Measurements from ENCODE around the gene SPRED1.
A peak's percentile ranks its signal among the peaks of the same experiment; 100 is the strongest.
"Not testable (repeated sequence)": the region's sequence is repeated elsewhere in the genome, so short reads cannot be mapped to it uniquely, and the experiment has no call there.

SPRED1 gene

GRCh38 chr15:38274135-38274534 is 21.5 kb downstream of the SPRED1 start:
- no peak overlapping the region for H3K27ac ChIP-seq

DNA sequence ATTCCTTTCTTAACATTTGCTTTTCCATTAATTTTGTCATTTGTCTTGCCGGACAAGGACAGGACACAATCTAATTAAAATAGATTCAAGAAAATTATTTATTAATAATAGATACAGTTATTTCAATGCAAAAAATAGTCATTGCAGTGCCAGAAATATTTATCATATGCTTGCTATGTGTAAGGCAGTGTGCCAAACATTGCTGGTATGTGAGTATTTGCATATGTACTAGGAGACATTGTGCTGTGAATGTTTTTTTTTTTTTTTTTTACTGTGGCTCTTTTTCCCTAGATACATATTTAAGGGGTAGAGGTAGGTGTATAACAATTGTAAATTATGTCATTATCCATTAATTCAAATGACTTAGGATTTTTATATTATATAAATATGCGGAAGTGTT is 23.3 kb downstream of the SPRED1 start:
- no peak overlapping the region for H3K27ac ChIP-seq
- no peak for DNase-seq (ENCODE audit: low read depth, low spot score)

More at GRCh38 chr15:38274135-38274534, 21.5 kb downstream of the SPRED1 start:
- no peak for DNase-seq (ENCODE audit: low read depth, low spot score)

- not testable (repeated sequence) for H3K27ac ChIP-seq; DNase-seq (ENCODE audit: low read depth, low spot score)
Measured at GRCh38 chr15:38277281-38277680, 24.6 kb downstream of the SPRED1 start.

DNA sequence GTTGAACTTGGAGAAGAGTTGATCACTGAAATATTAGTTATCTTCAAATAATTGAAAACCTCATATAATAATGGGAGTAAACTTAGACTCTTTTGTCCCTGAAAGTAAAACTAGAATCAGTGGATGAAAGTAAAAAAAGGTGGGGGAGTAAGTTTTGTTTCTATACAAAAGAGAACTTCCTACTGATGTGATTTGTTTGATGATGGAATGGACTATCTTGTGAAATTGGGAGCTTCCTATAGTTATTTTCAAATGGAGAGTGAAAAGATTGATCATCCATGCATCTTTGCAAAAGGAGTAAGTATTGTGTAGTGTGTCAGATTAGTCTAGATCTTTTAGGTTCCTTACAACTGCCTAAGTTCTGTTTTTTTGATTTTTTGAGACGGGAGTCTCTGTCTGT is 28.4 kb downstream of the SPRED1 start:
- DNase-seq (ENCODE audit: low read depth, low spot score) = no peak
- H3K27ac ChIP-seq = no peak overlapping the region

DNA sequence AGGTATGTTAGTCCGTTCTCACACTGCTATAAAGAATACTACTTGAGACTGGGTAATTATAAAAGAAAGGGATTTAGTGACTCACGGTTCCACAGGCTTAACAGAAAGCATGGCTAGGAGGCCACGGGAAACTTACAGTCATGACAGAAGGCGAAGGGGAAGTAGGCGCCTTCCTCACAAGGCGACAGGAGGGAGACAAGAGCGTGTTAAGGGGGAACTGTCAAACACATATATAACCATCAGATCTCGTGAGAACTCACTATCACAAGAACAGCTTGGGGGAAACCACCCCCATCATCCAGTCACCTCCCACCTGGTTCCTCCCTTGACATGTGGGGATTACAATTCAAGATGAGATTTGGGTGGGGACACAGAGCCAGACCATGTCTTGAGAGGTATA is 30.4 kb downstream of the SPRED1 start:
- DNase-seq (ENCODE audit: low read depth, low spot score) = no peak
- no peak overlapping the region for H3K27ac ChIP-seq

DNA sequence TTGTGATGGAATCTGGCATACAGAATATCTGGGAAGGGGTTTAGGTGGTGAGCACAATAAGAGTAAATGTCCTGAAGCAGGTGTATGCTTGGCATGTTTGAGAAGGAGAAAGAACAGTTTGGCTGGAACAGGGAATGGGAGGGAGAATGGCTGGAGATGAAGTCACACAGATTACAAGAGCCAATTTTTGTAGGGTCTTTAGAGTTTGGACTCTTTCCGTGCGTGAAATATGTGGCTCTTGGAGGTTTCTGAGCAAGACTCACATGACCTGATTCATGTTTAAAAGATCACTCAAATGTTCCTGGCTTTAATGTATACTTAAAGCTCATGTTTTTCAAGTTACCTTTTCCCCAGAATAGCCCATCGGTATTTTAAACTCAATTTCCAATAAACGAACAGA is 32.8 kb downstream of the SPRED1 start:
- H3K27ac ChIP-seq = no peak overlapping the region
- no peak for DNase-seq (ENCODE audit: low read depth, low spot score)

- DNase-seq (ENCODE audit: low read depth, low spot score) = no peak
- no peak overlapping the region for H3K27ac ChIP-seq
Measured at GRCh38 chr15:38294126-38294525, 41.5 kb downstream of the SPRED1 start.

DNA sequence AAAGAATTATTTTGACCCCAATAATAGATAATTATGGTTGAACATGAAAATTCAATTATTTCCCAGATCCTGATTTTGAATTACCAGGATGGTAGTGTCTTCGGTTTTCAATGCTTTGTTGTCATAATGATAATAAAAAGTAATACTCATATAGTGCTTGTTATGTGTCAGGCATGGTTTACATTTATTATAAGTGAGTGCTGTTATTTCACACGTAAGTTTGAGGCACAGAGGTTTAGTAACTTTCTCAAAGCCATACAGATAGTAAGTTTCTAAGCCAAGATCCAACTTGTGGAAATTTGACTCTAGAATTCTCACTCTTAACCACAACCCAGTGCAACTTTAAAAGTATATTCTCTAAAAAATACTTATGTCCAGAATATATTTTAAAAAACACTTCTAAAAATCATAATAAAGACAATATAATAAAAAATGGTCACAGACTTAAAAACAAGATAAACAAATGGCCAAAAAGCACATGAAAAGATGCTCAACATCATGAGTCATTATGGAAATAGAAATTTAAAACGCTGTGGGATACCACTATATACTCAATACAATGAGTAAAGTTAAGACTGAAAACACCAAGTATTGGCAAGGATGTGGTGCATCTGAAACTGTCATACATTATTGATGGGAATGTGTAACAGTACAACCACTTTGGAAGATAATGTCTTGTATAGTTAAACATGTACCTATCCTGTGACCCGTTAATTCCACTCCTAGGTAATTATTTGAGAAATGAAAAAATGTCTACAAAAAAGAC is 45.2 kb downstream of the SPRED1 start:
- H3K27ac ChIP-seq = no peak overlapping the region
- DNase-seq (ENCODE audit: low read depth, low spot score) = no peak

- no peak overlapping the region for H3K27ac ChIP-seq
- DNase-seq (ENCODE audit: low read depth, low spot score) = no peak
Measured at GRCh38 chr15:38299216-38299615, 46.6 kb downstream of the SPRED1 start.

- no peak overlapping the region for H3K27ac ChIP-seq
- DNase-seq (ENCODE audit: low read depth, low spot score) = no peak
Measured at GRCh38 chr15:38300395-38300794, 47.8 kb downstream of the SPRED1 start.

DNA sequence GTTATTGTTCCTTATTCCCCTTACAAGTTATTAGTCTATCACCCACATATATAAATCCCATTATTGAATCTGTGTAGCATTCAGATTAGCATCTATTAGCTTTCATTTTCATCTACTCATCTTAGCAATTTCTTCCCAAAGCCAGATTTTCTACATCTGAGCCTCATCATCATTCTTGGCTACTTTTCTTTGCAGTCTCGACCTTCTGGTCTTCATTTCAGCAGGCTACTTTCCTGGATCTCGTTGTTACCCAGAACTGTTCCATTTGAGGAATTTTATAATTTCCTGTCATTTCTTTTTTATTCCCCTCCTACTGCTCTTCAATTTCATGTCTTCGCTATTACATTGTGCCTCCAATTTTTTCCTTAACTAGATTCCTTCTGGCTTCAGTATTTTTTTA is 51.8 kb downstream of the SPRED1 start:
- no peak for DNase-seq (ENCODE audit: low read depth, low spot score)

GRCh38 chr15:38307251-38307650 is 54.6 kb downstream of the SPRED1 start:
- no peak overlapping the region for H3K27ac ChIP-seq
- DNase-seq (ENCODE audit: low read depth, low spot score) = no peak

More for the DNA sequence above, 51.8 kb downstream of the SPRED1 start:
- no peak overlapping the region for H3K27ac ChIP-seq

DNA sequence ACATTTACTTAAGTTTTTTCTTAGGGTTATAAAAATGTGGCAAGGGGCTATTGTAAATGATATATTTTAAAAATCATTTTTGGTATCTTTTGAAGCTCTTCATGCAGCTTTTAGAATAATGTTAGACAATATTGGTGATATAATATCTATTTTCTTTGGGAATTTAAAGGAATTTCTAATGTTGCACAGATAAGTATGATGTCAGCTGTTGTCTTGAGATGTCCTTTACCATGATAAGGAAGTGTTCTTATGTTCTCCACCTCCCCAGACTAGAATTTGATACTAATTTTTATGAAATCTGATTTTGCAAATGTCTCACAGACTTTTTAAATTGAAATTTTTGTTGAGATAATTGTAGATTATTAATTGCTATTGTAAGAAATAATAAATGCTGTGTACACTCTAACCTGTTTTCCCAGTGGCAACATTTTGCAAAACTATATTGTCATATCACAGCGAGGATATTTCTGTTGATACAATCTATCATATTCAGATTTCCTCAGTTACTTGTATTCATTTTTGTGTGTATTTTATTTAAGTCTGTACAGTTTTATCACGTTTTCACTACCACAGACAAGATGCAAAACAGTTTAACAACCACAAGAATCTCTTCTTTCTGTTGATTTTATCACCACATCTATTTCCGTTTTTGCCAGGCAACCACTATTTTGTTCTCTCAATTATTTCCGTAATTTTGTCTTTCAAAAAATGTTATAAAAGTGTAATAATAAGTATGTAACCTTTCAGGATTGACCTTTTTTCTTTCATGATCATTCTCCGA is 55.4 kb downstream of the SPRED1 start:
- H3K27ac ChIP-seq = no peak overlapping the region
- no peak for DNase-seq (ENCODE audit: low read depth, low spot score)

GRCh38 chr15:38308797-38309196 is 56.2 kb downstream of the SPRED1 start:
- DNase-seq (ENCODE audit: low read depth, low spot score) = no peak
- H3K27ac ChIP-seq = no peak overlapping the region

DNA sequence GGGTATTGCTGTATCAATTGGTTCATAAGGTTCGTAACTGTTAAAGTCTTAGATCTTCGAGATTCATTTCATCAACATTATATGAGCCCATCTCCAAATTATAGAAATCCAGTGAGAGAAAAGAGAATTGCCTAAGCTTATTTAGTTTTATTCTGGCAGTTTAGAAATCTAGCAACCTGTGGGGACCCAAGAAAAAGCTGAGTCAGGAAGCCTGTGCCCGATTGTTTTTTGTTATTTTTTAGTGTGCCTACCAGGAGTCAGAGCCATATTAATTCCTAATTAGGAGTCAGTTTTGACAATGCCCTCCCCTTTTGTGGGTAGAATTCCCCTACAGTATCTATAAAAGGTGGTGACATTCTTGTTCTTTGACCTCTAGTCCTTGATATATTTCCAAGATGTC is 59.6 kb downstream of the SPRED1 start:
- no peak for DNase-seq (ENCODE audit: low read depth, low spot score)
- no peak overlapping the region for H3K27ac ChIP-seq

DNA sequence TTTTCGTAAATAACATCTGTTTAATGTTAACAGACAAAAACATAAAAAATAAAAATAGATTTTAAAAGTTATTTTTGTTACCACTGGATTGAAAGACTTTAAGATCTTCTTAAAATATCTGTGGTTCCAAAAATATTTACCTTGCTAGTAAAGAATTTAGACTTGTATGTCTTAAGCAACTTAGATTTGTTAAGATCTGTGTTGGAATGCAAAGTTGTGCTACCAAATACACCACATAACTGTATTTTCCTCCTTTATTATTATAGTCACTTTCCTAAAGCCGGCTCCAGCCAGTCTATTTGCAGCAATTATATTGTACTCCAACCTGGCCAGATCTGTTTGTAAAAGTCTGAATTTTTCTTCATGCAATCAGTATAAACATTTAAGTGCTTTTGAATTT is 63.7 kb downstream of the SPRED1 start:
- H3K27ac ChIP-seq = no peak overlapping the region
- no peak for DNase-seq (ENCODE audit: low read depth, low spot score)

DNA sequence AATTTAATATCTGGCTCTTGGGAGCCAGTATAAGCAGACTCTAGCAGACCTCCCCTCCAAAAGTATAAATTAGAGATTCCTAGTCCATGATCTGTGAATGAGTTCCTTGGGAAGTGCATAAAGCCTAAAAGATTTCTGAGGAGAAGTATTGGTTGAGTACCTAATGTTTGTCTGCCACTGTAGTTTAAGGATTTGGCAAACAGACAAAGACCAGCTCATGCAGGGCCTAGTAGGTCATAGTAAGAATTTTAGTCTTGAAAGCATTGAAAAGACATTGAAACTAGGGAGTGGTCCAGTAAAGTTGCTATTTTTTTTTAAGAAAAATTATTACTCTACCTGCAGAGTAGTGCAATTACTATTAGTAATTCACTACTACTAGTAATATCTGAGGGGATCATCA is 67.5 kb downstream of the SPRED1 start:
- no peak for DNase-seq (ENCODE audit: low read depth, low spot score)
- H3K27ac ChIP-seq = no peak overlapping the region

DNA sequence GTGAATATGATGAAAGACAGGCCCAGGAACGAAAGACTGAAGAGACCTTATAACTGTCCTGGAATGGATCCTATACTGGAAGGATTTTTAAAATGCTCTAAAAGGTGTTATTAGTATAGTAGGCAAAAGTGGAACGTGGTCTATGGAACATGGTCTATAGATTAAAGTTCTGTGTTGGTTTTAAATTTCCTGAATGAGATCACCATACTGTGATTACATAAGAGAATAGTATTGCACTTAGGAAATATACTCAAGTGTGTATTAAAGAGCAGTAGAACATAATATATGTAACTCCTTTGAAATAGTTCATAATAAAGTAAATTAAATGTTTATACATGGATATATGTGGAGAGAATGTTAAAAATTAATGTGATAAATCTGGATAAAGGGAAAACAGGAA is 68.2 kb downstream of the SPRED1 start:
- no peak overlapping the region for H3K27ac ChIP-seq
- no peak for DNase-seq (ENCODE audit: low read depth, low spot score)

- no peak for DNase-seq (ENCODE audit: low read depth, low spot score)
- H3K27ac ChIP-seq = no peak overlapping the region
Measured at GRCh38 chr15:38323895-38324294, 71.3 kb downstream of the SPRED1 start.

DNA sequence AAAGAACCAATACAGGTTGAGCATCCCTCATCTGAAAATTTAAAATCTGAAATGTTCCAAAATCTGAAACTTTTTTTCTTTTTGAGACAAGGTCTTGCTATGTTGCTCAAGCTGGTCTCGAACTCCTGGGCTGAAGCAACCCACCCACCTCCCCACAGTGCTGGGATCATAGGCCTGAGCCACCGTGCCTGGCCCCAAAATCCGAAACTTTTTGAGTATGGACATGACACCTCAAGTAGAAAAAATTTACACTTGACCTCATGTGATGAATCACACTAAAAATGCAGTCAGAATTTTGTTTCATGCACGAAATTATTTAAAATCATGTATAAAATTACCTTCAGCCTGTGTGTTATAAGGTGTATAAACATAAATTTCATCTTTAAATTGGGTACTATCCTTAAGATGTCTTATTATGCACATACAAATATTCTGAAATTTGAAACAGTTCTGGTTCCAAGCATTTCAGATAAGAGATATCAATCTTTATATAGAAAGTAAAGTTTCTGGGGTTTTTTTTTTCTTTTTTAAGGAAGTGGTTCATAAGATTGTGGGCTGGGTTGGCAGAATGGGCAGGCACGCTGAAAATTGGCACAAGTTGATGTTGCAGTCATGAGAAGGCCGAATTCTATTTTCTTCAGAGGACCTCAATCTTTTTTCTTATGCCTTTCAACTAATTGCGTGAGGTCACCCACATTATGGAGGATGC is 72.5 kb downstream of the SPRED1 start:
- no peak for DNase-seq (ENCODE audit: low read depth, low spot score)
- peak overlapping the region; percentile 27 for H3K27ac ChIP-seq

DNA sequence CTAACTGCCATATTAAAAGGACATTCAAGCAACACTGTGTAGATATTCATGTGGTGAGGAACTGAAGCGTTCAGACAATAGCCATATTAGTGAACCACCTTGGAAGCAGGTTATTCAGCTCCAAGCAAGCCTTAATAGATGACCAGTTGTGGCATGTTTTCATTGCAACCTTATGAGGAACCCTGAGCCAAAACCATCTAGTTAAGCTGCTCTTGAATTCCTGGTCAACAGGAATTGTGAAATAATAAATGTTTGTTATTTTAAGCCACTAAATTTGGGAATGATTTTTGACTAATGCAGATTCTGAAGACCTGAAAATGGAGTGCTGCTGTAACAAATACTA is 73.0 kb downstream of the SPRED1 start:
- DNase-seq (ENCODE audit: low read depth, low spot score) = peak; percentile 40
- H3K27ac ChIP-seq = peak overlapping the region; percentile 27

Measured in epithelial cell of prostate (primary cell).